ENCODE measurements around the gene ELOVL2. TPM values are rescaled to one million over a fixed set of nuclear protein-coding genes. Genes with fewer than 3 reads are reported as not detected.

Gene ELOVL2
- total and polyA plus RNA-seq, 10 of the 15 experiments (the other 5 are each of a cell fraction or from before 2014, with no cell fraction given), result 0.01 to 0.03 TPM; not detected in 8

DNA sequence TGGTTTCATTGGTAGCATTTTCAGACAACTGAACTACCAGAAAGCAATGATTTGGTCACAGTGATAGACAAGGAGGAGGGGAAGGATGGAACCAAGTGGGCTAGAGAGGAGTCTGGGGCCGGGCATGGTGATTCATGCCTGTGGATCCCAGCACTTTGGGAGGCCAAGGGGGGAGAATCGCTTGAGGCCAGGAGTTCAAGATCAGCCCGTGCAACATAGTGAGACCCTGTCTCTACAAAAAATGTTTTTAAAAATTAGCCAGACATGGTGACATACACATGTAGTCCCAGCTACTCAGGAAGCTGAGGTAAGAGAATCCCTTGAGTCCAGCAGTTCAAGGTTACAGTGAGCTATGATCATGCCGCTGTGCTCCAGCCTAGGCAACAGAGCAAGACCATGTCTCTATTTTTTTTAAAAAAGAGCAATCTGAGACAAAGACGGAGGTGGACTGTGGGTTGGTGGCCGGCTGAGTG is 86.7 kb downstream of the ELOVL2 start (continued):
- TF ChIP-seq E2F8 (IDR thresholded peaks at IDR 0.05; ENCODE audit: low read depth, partially characterized antibody) (no peak), MTA2 (IDR thresholded peaks at IDR 0.05; ENCODE audit: low read depth) (no peak)

DNA sequence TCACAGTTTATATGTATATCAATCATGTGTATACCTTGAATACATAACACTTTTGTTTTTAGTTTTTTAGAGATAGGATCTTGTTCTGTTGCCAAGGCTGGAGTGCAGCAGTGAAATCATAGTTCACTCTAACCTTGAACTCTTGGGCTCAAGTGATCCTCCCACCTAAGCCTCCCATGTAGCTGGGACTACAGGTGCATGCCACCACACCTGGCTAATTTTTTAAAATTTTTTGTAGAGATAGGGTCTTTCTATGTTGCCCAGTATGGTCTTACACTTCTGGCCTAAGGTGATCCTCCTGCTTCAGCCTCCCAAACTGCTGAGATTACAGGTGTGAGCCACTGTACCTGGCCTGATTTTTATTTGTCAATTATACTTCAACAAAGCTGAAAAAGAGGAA is 87.3 kb downstream of the ELOVL2 start:
- Histone ChIP-seq H4K20me1 (ENCODE audit: control insufficient read depth, insufficient read depth) (no peaks in the 10 kb centered on the region), H3K36me3 (ENCODE audit: control insufficient read depth in 2 of 2, insufficient read depth in 2 of 2, low read length in 1 of 2) (no peaks in the 10 kb centered on the region), H3K4me1 (ENCODE audit: control insufficient read depth, insufficient read depth, low read length) (no peaks in the 10 kb centered on the region), H3K9ac (ENCODE audit: control insufficient read depth, insufficient read depth, low read length) (no peak overlapping the region), H3K4me3 (no peak overlapping the region), H2AFZ (ENCODE audit: control insufficient read depth, low read depth, low read length) (no peak overlapping the region), H3K79me2 (ENCODE audit: control insufficient read depth, insufficient read depth, low read length) (no peaks in the 10 kb centered on the region), H3K27ac (ENCODE audit: control insufficient read depth, insufficient read depth) (no peak overlapping the region), H3K4me2 (ENCODE audit: control insufficient read depth, insufficient read depth) (no peak overlapping the region), H3K9me3 (replicated peaks; ENCODE audit: control insufficient read depth, insufficient read depth, low read length) (no peaks in the 10 kb centered on the region; the same call in 2 of the 3 replicates), H3K27me3 (replicated peaks in 1 of 2; ENCODE audit: control insufficient read depth in 2 of 2, insufficient read depth in 2 of 2, low read length in 1 of 2) (no peaks in the 10 kb centered on the region)
- CTCF ChIA-PET, result interaction anchor here (0.8 to 2.8 kb wide), 4 partner anchors 64 to 539 kb away, joined by 3 to 14 read pairs (median 4); no protein-coding TSS in a partner anchor
- intact Hi-C loops (cut with micrococcal nuclease; ENCODE audit: unreplicated experiment) (no loop called here), in situ Hi-C loops (cut with MboI) (loop anchor here (5.0 kb wide), 3 partner anchors 111 to 621 kb away; no protein-coding TSS in a partner anchor)
- no TSS peak for BruUV-seq (replicated peaks)
- DNase-seq (ENCODE audit: low read depth, low spot score) (no peak), ATAC-seq (no peak), FAIRE-seq (no peak)
- RAD21 ChIA-PET (ENCODE audit: unreplicated experiment), result interaction anchor here (0.8 to 1.2 kb wide), 2 partner anchors 14 to 112 kb away, joined by 3 to 5 read pairs; no protein-coding TSS in a partner anchor
- POLR2A ChIA-PET, result no interaction called here
- SMC1A ChIA-PET (ENCODE audit: uncharacterized antibody, unreplicated experiment), result interaction anchor here (1.0 to 1.5 kb wide), 2 partner anchors 113 to 539 kb away, joined by 3 to 6 read pairs; no protein-coding TSS in a partner anchor
- TF ChIP-seq ATF7 (IDR thresholded peaks at IDR 0.05; ENCODE audit: low read depth) (no peak), MEF2B (IDR thresholded peaks at IDR 0.05; ENCODE audit: partially characterized antibody, poor library complexity, severe bottlenecking) (no peak), PRDM15 (CRISPR knock-in tag; IDR thresholded peaks at IDR 0.05) (no peak), MTA3 (IDR thresholded peaks at IDR 0.05; ENCODE audit: borderline replicate concordance, low read length) (no peak), TAF1 (IDR thresholded peaks at IDR 0.05; ENCODE audit: borderline replicate concordance, low read depth, low read length) (no peak), ASH2L (IDR thresholded peaks at IDR 0.05; ENCODE audit: borderline replicate concordance, low read depth) (no peak), KDM1A (IDR thresholded peaks at IDR 0.05; ENCODE audit: borderline replicate concordance) (no peak), ZNF24 (IDR thresholded peaks at IDR 0.05) (no peak)
- TF ChIP-seq, protein P1, sequence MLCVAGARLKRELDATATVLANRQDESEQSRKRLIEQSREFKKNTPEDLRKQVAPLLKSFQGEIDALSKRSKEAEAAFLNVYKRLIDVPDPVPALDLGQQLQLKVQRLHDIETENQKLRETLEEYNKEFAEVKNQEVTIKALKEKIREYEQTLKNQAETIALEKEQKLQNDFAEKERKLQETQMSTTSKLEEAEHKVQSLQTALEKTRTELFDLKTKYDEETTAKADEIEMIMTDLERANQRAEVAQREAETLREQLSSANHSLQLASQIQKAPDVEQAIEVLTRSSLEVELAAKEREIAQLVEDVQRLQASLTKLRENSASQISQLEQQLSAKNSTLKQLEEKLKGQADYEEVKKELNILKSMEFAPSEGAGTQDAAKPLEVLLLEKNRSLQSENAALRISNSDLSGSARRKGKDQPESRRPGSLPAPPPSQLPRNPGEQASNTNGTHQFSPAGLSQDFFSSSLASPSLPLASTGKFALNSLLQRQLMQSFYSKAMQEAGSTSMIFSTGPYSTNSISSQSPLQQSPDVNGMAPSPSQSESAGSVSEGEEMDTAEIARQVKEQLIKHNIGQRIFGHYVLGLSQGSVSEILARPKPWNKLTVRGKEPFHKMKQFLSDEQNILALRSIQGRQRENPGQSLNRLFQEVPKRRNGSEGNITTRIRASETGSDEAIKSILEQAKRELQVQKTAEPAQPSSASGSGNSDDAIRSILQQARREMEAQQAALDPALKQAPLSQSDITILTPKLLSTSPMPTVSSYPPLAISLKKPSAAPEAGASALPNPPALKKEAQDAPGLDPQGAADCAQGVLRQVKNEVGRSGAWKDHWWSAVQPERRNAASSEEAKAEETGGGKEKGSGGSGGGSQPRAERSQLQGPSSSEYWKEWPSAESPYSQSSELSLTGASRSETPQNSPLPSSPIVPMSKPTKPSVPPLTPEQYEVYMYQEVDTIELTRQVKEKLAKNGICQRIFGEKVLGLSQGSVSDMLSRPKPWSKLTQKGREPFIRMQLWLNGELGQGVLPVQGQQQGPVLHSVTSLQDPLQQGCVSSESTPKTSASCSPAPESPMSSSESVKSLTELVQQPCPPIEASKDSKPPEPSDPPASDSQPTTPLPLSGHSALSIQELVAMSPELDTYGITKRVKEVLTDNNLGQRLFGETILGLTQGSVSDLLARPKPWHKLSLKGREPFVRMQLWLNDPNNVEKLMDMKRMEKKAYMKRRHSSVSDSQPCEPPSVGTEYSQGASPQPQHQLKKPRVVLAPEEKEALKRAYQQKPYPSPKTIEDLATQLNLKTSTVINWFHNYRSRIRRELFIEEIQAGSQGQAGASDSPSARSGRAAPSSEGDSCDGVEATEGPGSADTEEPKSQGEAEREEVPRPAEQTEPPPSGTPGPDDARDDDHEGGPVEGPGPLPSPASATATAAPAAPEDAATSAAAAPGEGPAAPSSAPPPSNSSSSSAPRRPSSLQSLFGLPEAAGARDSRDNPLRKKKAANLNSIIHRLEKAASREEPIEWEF (IDR thresholded peaks at IDR 0.05; ENCODE audit: insufficient replicate concordance, low read depth, low read length), result no peak

Data from GM12878 (cell line).